ENCODE results near the gene PGAM5. TPM values are rescaled to one million over a fixed set of nuclear protein-coding genes. Genes with fewer than 3 reads are reported as not detected.
"Not testable (repeated sequence)": the region's sequence is repeated elsewhere in the genome, so short reads cannot be mapped to it uniquely, and the experiment has no call there.

Gene PGAM5
- total and polyA plus RNA-seq, 2 experiments from 2014 or later: 10.2 to 28.7 TPM

- Histone ChIP-seq H3K9me3 (ENCODE audit: low read depth) (no peaks in the 10 kb centered on the region), H3K4me1 (ENCODE audit: insufficient read depth) (no peaks in the 10 kb centered on the region), H2AFZ (peak overlapping the region; percentile 66), H3K9ac (peak overlapping the region; percentile 85), H3K9me2 (ENCODE audit: insufficient read depth) (no peaks in the 10 kb centered on the region), H3K79me2 (ENCODE audit: insufficient read depth) (peaks cover 34% of the 10 kb centered on the region), H3K4me3 (peak overlapping the region; percentile 84), H3F3A (ENCODE audit: insufficient read depth) (peaks cover 9% of the 10 kb centered on the region; the same call in 1 of the 2 replicates), H3K4me2 (ENCODE audit: unreplicated experiment) (peak overlapping the region; percentile 74), H3K27me3 (replicated peaks; ENCODE audit: insufficient read depth) (no peaks in the 10 kb centered on the region), H4K20me1 (ENCODE audit: insufficient read depth) (no peaks in the 10 kb centered on the region), H3K36me3 (ENCODE audit: low read depth) (no peaks in the 10 kb centered on the region), H3K27ac (peak overlapping the region; percentile 21; the same call in 1 of the 2 replicates)
- peak; percentile 70 for DNase-seq
- in situ Hi-C loops (cut with MboI): no loop called here
- 1 to 2% methylated on average over 19 to 41 of the region's 55 CpGs for WGBS, 2 experiments (ENCODE audit: low coverage in 1 of 2, low lambda C conversion rate in 2 of 2, missing lambda C conversion rate in 2 of 2)
- TF ChIP-seq EZH2phosphoT487 (IDR thresholded peaks at IDR 0.05; ENCODE audit: insufficient read depth, low read depth): no peak
- no peak for TF ChIP-seq EZH2 (IDR thresholded peaks at IDR 0.05; ENCODE audit: insufficient read depth, poor library complexity, severe bottlenecking)
These were observed 23.8 kb upstream of the PGAM5 start for GRCh38 chr12:132686825-132687210.

DNA sequence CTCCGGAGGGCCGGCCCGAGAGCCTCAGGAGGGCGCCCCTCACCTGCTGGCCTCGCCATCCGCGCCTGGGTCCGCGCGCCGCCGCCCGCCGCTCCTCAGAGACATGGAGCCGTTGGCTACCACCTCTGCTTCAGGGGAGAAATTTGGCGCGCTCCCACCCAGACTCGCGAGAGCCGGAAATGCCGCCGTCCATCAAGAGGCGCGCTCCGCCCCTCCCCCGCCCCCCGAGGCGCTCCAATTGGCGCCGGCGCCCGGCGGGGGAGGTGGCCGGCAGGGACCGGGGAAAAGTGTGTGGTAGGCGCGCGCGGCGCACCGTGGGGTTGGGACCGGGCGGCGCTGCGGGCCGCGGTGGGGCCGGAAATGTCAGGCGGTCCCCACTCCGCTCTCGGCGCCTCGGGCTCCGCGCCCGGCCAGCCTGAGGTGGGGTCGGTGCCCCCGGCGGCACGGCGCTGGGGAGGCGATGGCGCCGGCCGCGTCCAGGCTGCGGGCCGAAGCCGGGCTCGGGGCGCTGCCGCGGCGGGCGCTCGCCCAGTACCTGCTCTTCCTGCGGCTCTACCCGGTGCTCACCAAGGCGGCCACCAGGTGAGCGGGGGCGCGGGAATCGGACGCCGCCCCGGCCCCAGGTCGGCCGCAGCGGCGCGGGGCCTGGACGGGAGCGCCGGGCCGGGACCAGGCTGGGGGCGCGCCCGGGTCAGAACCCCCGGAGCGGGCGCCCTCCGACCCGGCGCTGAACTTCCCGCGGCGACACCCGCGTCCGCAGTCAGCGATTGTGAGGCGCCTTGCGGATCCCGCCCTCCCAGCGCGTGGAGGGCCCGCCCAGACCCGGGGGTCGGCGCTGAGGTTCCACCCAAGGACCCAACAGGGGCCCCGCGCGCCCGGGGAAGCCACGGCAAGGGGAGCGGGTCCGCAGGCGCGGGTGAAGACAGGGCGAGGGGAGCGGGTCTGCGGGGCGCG is 23.2 kb upstream of the PGAM5 start, which contains the start of the genes POLE and PXMP2:
Gene POLE (minus strand): TSS at position 132 of the 954 bp plus-strand sequence. CDS start 27 bp downstream, at position 105.
Gene PXMP2 (plus strand): TSS at position 377 of the 954 bp plus-strand sequence. CDS start 84 bp downstream, at position 461.
- Histone ChIP-seq H3K4me3 (peak within 1 kb of the TSS; percentile 84), H3F3A (ENCODE audit: insufficient read depth) (peaks cover 9% of the 10 kb centered on the region; the same call in 1 of the 2 replicates), H3K4me2 (ENCODE audit: unreplicated experiment) (peak within 1 kb of the TSS; percentile 74), H3K79me2 (ENCODE audit: insufficient read depth) (peaks cover 27% of the 10 kb centered on the region), H2AFZ (peak within 1 kb of the TSS; percentile 66), H3K4me1 (ENCODE audit: insufficient read depth) (no peaks in the 10 kb centered on the region), H3K9me3 (ENCODE audit: low read depth) (no peaks in the 10 kb centered on the region), H3K27ac (peak within 1 kb of the TSS; percentile 21; the same call in 1 of the 2 replicates), H3K27me3 (replicated peaks; ENCODE audit: insufficient read depth) (no peaks in the 10 kb centered on the region), H3K9me2 (ENCODE audit: insufficient read depth) (no peaks in the 10 kb centered on the region), H3K9ac (peak within 1 kb of the TSS; percentile 85), H4K20me1 (ENCODE audit: insufficient read depth) (no peaks in the 10 kb centered on the region), H3K36me3 (ENCODE audit: low read depth) (no peaks in the 10 kb centered on the region)
- 2% methylated on average over 67 to 110 of the region's 134 CpGs for WGBS, 2 experiments (ENCODE audit: low coverage in 1 of 2, low lambda C conversion rate in 2 of 2, missing lambda C conversion rate in 2 of 2)
- TF ChIP-seq EZH2phosphoT487 (IDR thresholded peaks at IDR 0.05; ENCODE audit: insufficient read depth, low read depth) (no peak), EZH2 (IDR thresholded peaks at IDR 0.05; ENCODE audit: insufficient read depth, poor library complexity, severe bottlenecking) (no peak)
- in situ Hi-C loops (cut with MboI): no loop called here
- peak; percentile 97 for DNase-seq

DNA sequence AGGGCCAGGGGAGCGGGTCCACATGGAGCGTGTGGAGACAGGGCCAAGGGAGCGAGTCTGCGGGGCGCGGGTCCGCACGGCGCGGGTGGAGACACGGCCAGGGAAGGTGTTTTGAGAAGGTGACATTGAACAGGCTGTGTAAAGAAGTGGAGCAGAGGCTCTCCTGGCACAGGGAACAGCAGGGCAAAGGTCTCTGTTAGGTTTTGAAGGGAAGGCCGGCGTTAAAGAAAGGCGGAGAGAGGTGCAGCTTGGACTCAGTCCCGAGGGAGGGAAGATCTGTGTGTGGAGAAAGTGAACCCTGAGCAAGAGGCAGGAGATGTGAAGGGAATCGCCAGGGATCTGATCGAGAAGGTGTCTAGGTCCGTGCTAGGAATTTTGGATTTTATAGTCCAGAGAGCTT is 21.4 kb upstream of the PGAM5 start:
- Histone ChIP-seq H3K4me3 (no peak overlapping the region), H3K9ac (no peak overlapping the region), H3K4me2 (ENCODE audit: unreplicated experiment) (no peak overlapping the region), H3K9me2 (ENCODE audit: insufficient read depth) (no peaks in the 10 kb centered on the region), H4K20me1 (ENCODE audit: insufficient read depth) (no peaks in the 10 kb centered on the region), H3K27me3 (replicated peaks; ENCODE audit: insufficient read depth) (no peaks in the 10 kb centered on the region), H3K4me1 (ENCODE audit: insufficient read depth) (no peaks in the 10 kb centered on the region), H3K79me2 (ENCODE audit: insufficient read depth) (peaks cover 15% of the 10 kb centered on the region), H3K36me3 (ENCODE audit: low read depth) (no peaks in the 10 kb centered on the region), H2AFZ (no peak overlapping the region), H3F3A (ENCODE audit: insufficient read depth) (peaks cover 9% of the 10 kb centered on the region; the same call in 1 of the 2 replicates), H3K9me3 (ENCODE audit: low read depth) (no peaks in the 10 kb centered on the region), H3K27ac (no peak overlapping the region)
- 86 to 89% methylated on average over 14 to 18 of the region's 18 CpGs for WGBS, 2 experiments (ENCODE audit: low coverage in 1 of 2, low lambda C conversion rate in 2 of 2, missing lambda C conversion rate in 2 of 2)
- no peak for DNase-seq
- TF ChIP-seq EZH2phosphoT487 (IDR thresholded peaks at IDR 0.05; ENCODE audit: insufficient read depth, low read depth) (no peak), EZH2 (IDR thresholded peaks at IDR 0.05; ENCODE audit: insufficient read depth, poor library complexity, severe bottlenecking) (no peak)
- in situ Hi-C loops (cut with MboI): no loop called here

DNA sequence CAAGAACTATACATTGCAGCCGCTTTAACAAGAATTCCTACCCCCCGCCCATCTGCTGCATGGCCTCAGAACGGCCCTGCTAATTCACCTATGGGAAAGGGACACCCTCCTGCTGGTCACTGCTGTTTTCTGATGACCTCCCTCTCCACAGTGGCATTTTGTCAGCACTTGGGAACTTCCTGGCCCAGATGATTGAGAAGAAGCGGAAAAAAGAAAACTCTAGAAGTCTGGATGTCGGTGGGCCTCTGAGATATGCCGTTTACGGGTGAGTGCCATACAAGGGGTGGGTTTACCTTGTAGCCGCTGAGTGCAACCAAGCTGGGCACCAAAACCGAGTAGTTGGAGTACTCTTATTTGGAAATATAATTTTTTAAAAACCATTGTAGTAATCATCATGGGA is 20.5 kb upstream of the PGAM5 start:
- Histone ChIP-seq H3K27ac (no peak overlapping the region), H3K36me3 (ENCODE audit: low read depth) (no peaks in the 10 kb centered on the region), H3K4me2 (ENCODE audit: unreplicated experiment) (no peak overlapping the region), H2AFZ (no peak overlapping the region), H3K9ac (no peak overlapping the region), H3K9me3 (ENCODE audit: low read depth) (no peaks in the 10 kb centered on the region), H3F3A (ENCODE audit: insufficient read depth) (peaks cover 9% of the 10 kb centered on the region; the same call in 1 of the 2 replicates), H4K20me1 (ENCODE audit: insufficient read depth) (no peaks in the 10 kb centered on the region), H3K9me2 (ENCODE audit: insufficient read depth) (no peaks in the 10 kb centered on the region), H3K4me3 (no peak overlapping the region), H3K79me2 (ENCODE audit: insufficient read depth) (peaks cover 14% of the 10 kb centered on the region), H3K4me1 (ENCODE audit: insufficient read depth) (no peaks in the 10 kb centered on the region), H3K27me3 (replicated peaks; ENCODE audit: insufficient read depth) (no peaks in the 10 kb centered on the region)
- in situ Hi-C loops (cut with MboI): no loop called here
- TF ChIP-seq EZH2phosphoT487 (IDR thresholded peaks at IDR 0.05; ENCODE audit: insufficient read depth, low read depth) (no peak), EZH2 (IDR thresholded peaks at IDR 0.05; ENCODE audit: insufficient read depth, poor library complexity, severe bottlenecking) (no peak)
- DNase-seq: no peak
- WGBS, 2 experiments (ENCODE audit: low coverage in 1 of 2, low lambda C conversion rate in 2 of 2, missing lambda C conversion rate in 2 of 2): 96 to 97% methylated on average over 9 of the region's 9 CpGs

- H3K36me3 ChIP-seq (ENCODE audit: low read depth); H3K4me1 ChIP-seq (ENCODE audit: insufficient read depth); H3K79me2 ChIP-seq (ENCODE audit: insufficient read depth); H2AFZ ChIP-seq; H3K27ac ChIP-seq; in situ Hi-C loops (cut with MboI); H3K4me3 ChIP-seq; H3K4me2 ChIP-seq (ENCODE audit: unreplicated experiment); H3K27me3 ChIP-seq (replicated peaks; ENCODE audit: insufficient read depth); H3F3A ChIP-seq (ENCODE audit: insufficient read depth); H3K9me3 ChIP-seq (ENCODE audit: low read depth); DNase-seq; H3K9ac ChIP-seq; H3K9me2 ChIP-seq (ENCODE audit: insufficient read depth); H4K20me1 ChIP-seq (ENCODE audit: insufficient read depth): not testable (repeated sequence)
- whole genome bisulfite sequencing, 2 experiments (ENCODE audit: low coverage in 1 of 2, low lambda C conversion rate in 2 of 2, missing lambda C conversion rate in 2 of 2): 63 to 97% methylated on average over 2 to 3 of the region's 3 CpGs
These were observed 18.6 kb upstream of the PGAM5 start for GRCh38 chr12:132692030-132692429.

DNA sequence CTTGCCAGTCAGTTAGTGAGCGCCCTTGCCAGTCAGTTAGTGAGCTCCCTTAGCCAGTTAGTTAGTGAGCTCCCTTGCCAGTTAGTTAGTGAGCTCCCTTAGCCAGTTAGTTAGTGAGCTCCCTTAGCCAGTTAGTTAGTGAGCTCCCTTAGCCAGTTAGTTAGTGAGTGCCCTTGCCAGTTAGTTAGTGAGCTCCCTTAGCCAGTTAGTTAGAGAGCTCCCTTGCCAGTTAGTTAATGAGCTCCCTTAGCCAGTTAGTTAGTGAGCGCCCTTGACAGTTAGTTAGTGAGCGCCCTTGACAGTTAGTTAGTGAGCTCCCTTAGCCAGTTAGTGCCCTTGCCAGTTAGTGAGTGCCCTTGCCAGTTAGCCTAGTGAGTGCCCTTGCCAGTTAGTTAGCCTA is 15.8 kb upstream of the PGAM5 start:
- H3K36me3 ChIP-seq (ENCODE audit: low read depth); in situ Hi-C loops (cut with MboI); H2AFZ ChIP-seq; H3K27ac ChIP-seq; H3K4me2 ChIP-seq (ENCODE audit: unreplicated experiment); H3K79me2 ChIP-seq (ENCODE audit: insufficient read depth); H3K9me3 ChIP-seq (ENCODE audit: low read depth); H4K20me1 ChIP-seq (ENCODE audit: insufficient read depth); H3K9ac ChIP-seq; H3K4me1 ChIP-seq (ENCODE audit: insufficient read depth); DNase-seq; H3K4me3 ChIP-seq; H3K27me3 ChIP-seq (replicated peaks; ENCODE audit: insufficient read depth); H3K9me2 ChIP-seq (ENCODE audit: insufficient read depth); H3F3A ChIP-seq (ENCODE audit: insufficient read depth): not testable (repeated sequence)
- 94 to 97% methylated on average over 3 of the region's 3 CpGs for WGBS, 2 experiments (ENCODE audit: low coverage in 1 of 2, low lambda C conversion rate in 2 of 2, missing lambda C conversion rate in 2 of 2)
